Measurements from ENCODE around the gene CARD16.

- TF ChIP-seq POLR2AphosphoS5 (IDR thresholded peaks at IDR 0.05) (peak in 3 of 4 donors; percentile 58 to 80 (median 64)), CTCF (IDR thresholded peaks at IDR 0.05) (no peak), EP300 (IDR thresholded peaks at IDR 0.05) (no peak), POLR2A (IDR thresholded peaks at IDR 0.05) (peak in 1 of 2 donors; percentile 30)
These were observed 10.1 kb downstream of the CARD16 start, which contains the start of gene CASP1 for GRCh38 chr11:105034813-105035620.

All from sigmoid colon (tissue), 4 donors.